DMS 273 (cell line): ENCODE measurements around the gene RPS3A.
"Not testable (repeated sequence)": the region's sequence is repeated elsewhere in the genome, so short reads cannot be mapped to it uniquely, and the experiment has no call there.

Source experiments
- DNase-seq: peaks from one replicate; lab custom pipeline; 2025; ENCODE audit not compliant: unreplicated experiment; lab: John Stamatoyannopoulos, UW

Gene RPS3A

GRCh38 chr4:151114338-151114737 lies 14.9 kb downstream of the RPS3A start:
- no peak for DNase-seq

DNA sequence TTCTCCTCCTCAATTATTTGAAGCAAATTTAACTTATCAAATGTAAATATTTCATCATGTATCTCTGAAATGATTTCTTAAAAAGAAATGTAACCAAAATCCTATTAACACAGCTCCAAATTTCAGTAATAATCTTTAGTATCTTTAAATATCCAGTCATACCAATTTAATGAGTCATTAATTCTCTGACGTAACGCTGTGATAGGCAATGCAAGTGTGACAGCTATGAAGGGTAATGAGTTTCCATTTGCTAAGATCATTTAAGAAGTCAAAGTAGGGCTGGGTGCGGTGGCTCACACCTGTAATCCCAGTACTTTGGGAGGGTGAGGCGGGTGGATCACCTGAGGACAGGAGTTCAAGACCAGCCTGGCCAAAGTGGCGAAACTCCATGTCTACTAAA lies 15.6 kb downstream of the RPS3A start:
- no peak for DNase-seq

DNA sequence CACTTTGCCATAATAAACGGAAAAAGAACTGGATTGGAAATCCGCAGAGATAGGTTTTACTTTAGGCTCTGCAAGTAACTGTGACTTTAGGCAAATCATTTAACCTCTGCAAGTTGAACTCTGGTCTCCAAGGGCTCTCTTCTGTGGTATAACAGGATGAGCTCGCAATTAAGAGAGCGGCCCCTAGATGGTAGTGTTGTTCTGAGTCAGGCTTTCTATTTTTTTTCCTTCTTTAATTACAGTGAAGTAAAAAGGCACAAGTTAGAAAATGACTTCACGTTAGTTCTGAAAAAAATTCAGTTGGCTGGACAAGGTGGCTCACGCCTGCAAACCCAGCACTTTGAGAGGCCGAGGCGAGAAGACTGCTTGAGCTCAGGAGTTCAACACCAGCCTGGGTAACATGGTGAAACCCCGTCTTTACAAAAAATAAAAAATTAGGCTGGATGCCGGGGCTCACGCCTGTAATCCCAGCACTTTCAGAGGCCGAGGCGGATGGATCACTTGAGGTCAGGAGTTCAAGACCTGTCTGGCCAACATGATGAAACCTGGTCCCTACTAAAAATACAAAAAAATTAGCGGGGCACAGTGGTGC lies 18.0 kb downstream of the RPS3A start:
- peak; percentile 74 for DNase-seq

- no peak for DNase-seq
Observed at GRCh38 chr4:151129796-151130195, 30.4 kb downstream of the RPS3A start.

- no peak for DNase-seq
Observed at GRCh38 chr4:151133311-151133710, 33.9 kb downstream of the RPS3A start.

- DNase-seq: not testable (repeated sequence)
Observed at GRCh38 chr4:151136048-151136447, 36.6 kb downstream of the RPS3A start.

DNA sequence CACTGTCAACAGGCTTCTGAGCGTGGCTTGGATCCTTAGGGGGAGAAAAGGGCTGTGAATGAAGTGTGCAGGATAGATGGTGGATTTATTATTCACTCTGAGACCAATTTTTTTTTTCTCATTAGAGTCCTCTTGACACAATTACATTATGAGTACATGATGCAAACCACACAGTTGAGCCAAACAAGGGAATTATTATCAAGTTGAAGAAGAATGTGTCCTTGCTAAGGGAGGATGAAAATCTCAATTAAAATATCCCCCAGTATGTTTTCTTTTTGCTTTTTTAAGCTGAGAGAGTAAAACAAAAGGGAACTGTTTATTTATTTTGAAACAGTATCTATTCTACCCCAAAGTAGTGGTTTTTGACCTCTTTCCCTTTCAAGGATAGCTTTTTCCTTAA lies 40.4 kb downstream of the RPS3A start:
- DNase-seq: no peak

- DNase-seq: no peak
Observed at GRCh38 chr4:151142758-151143157, 43.3 kb downstream of the RPS3A start.

GRCh38 chr4:151143162-151143561 lies 43.7 kb downstream of the RPS3A start:
- no peak for DNase-seq

- no peak for DNase-seq
Observed at GRCh38 chr4:151143811-151144210, 44.4 kb downstream of the RPS3A start.

GRCh38 chr4:151144329-151145072 lies 45.1 kb downstream of the RPS3A start:
- no peak for DNase-seq

- no peak for DNase-seq
Observed at GRCh38 chr4:151147000-151147399, 47.6 kb downstream of the RPS3A start.

GRCh38 chr4:151148261-151148660 lies 48.8 kb downstream of the RPS3A start:
- DNase-seq: no peak

GRCh38 chr4:151150821-151151580 lies 51.6 kb downstream of the RPS3A start:
- DNase-seq: no peak

DNA sequence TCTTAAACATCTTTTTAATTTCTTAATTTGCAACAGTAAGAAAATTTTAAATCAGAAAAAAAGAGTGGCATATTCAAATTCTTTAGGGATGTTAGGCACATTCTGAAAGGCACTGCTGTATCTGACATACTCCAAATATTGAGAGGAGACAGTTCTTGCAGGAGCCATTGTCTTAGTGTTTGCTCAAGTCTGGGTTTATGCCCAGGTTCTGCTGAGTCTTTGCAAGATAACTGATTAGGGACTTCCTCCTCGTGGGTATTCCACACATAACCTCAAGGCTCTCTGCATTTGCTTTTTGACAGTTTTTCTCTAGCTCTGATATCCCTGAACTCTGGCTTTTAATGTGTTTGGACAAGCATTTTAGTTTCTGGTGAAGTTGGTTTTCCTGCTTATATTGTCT lies 52.6 kb downstream of the RPS3A start:
- no peak for DNase-seq

GRCh38 chr4:151153585-151153984 lies 54.2 kb downstream of the RPS3A start:
- DNase-seq: no peak
